Osteocyte (in vitro differentiated cells): Measurements from ENCODE around the gene SMAD2. TPM values are rescaled to one million over a fixed set of nuclear protein-coding genes. Genes with fewer than 3 reads are reported as not detected.

Experiments
- DNase-seq: peaks from one replicate; pipeline ENCODE4 v3.0.0; 2021; ENCODE audit warnings: mixed read lengths; ENCODE audit not compliant: unreplicated experiment; ENCODE audit errors: extremely low spot score
- H3K27ac Mint-ChIP-seq: one replicate; pipeline ENCODE4 v1.8.0; 2021; ENCODE audit warnings: mild to moderate bottlenecking, mixed read lengths; ENCODE audit not compliant: unreplicated experiment
- H3K27me3 Mint-ChIP-seq: one replicate; pipeline ENCODE4 v1.8.0; 2021; ENCODE audit warnings: mixed read lengths; ENCODE audit not compliant: unreplicated experiment
- H3K36me3 Mint-ChIP-seq: one replicate; pipeline ENCODE4 v1.8.0; 2021; ENCODE audit warnings: mixed read lengths; ENCODE audit not compliant: unreplicated experiment
- H3K4me1 Mint-ChIP-seq: one replicate; pipeline ENCODE4 v1.8.0; 2021; ENCODE audit warnings: mixed read lengths; ENCODE audit not compliant: unreplicated experiment
- H3K4me3 Mint-ChIP-seq: one replicate; pipeline ENCODE4 v1.8.0; 2021; ENCODE audit warnings: mild to moderate bottlenecking, moderate library complexity, mixed read lengths; ENCODE audit not compliant: unreplicated experiment
- H3K9me3 Mint-ChIP-seq: one replicate; pipeline ENCODE4 v1.8.0; 2021; ENCODE audit warnings: mixed read lengths; ENCODE audit not compliant: unreplicated experiment
- CTCF ChIP-seq: fragments of 200-600 bp; sonication (generic); IDR thresholded peaks from 2 replicates; pipeline ENCODE4 v1.5.0; 2021; ENCODE audit warnings: antibody characterized with exemption, mild to moderate bottlenecking, moderate library complexity
- total RNA-seq: library from RNA; stranded (reverse); gene quantifications from 2 replicates; pipeline ENCODE4 v1.2.1, GENCODE V29; 2021

Gene SMAD2
- total RNA-seq, 1 donor from 2014 or later: 147 TPM

GRCh38 chr18:47919916-47920315 lies 10.5 kb downstream of the SMAD2 start:
- H3K36me3 Mint-ChIP-seq: no peaks in the 10 kb centered on the region
- no peaks in the 10 kb centered on the region for H3K9me3 Mint-ChIP-seq
- peaks cover 38% of the 10 kb centered on the region for H3K4me1 Mint-ChIP-seq
- no peak for DNase-seq
- no peak overlapping the region for H3K27ac Mint-ChIP-seq
- H3K27me3 Mint-ChIP-seq: no peaks in the 10 kb centered on the region
- TF ChIP-seq CTCF: no peak
- H3K4me3 Mint-ChIP-seq: no peak overlapping the region

- Mint-ChIP-seq H3K9me3 (no peaks in the 10 kb centered on the region), H3K4me1 (peaks cover 47% of the 10 kb centered on the region), H3K27me3 (no peaks in the 10 kb centered on the region), H3K27ac (no peak overlapping the region), H3K4me3 (no peak overlapping the region), H3K36me3 (no peaks in the 10 kb centered on the region)
- TF ChIP-seq CTCF: no peak
- DNase-seq: no peak
Observed at GRCh38 chr18:47917923-47918610, 12.4 kb downstream of the SMAD2 start.

GRCh38 chr18:47915930-47916329 lies 14.5 kb downstream of the SMAD2 start:
- Mint-ChIP-seq H3K27ac (no peak overlapping the region), H3K9me3 (no peaks in the 10 kb centered on the region), H3K27me3 (no peaks in the 10 kb centered on the region), H3K4me1 (peaks cover 48% of the 10 kb centered on the region), H3K36me3 (peaks cover 4% of the 10 kb centered on the region), H3K4me3 (no peak overlapping the region)
- DNase-seq: no peak
- no peak for TF ChIP-seq CTCF

- TF ChIP-seq CTCF: no peak
- H3K27ac Mint-ChIP-seq: no peak overlapping the region
- H3K27me3 Mint-ChIP-seq: no peaks in the 10 kb centered on the region
- no peak overlapping the region for H3K4me3 Mint-ChIP-seq
- H3K36me3 Mint-ChIP-seq: peaks cover 9% of the 10 kb centered on the region
- peaks cover 45% of the 10 kb centered on the region for H3K4me1 Mint-ChIP-seq
- no peaks in the 10 kb centered on the region for H3K9me3 Mint-ChIP-seq
- DNase-seq: no peak
Observed at GRCh38 chr18:47915229-47915628, 15.2 kb downstream of the SMAD2 start.

GRCh38 chr18:47912794-47913585 lies 17.5 kb downstream of the SMAD2 start:
- Mint-ChIP-seq H3K27me3 (no peaks in the 10 kb centered on the region), H3K36me3 (peaks cover 12% of the 10 kb centered on the region), H3K4me3 (no peak overlapping the region), H3K4me1 (peaks cover 41% of the 10 kb centered on the region), H3K9me3 (no peaks in the 10 kb centered on the region), H3K27ac (peak overlapping the region; percentile 17)
- DNase-seq: no peak
- no peak for TF ChIP-seq CTCF
